GM18505 (cell line): Measurements from ENCODE around the gene NINJ2.

Source experiments
- ATAC-seq: cut with Tn5 transposase; IDR thresholded peaks from one replicate; pipeline ENCODE4 v1.9.1; 2021; ENCODE audit not compliant: unreplicated experiment
- POLR2A ChIP-seq: IDR thresholded peaks from 4 replicates; pipeline ENCODE4 v1.6.1; 2011; ENCODE audit warnings: borderline replicate concordance; ENCODE audit not compliant: insufficient read depth, insufficient read length; ENCODE audit errors: extremely low read depth

Gene NINJ2

DNA sequence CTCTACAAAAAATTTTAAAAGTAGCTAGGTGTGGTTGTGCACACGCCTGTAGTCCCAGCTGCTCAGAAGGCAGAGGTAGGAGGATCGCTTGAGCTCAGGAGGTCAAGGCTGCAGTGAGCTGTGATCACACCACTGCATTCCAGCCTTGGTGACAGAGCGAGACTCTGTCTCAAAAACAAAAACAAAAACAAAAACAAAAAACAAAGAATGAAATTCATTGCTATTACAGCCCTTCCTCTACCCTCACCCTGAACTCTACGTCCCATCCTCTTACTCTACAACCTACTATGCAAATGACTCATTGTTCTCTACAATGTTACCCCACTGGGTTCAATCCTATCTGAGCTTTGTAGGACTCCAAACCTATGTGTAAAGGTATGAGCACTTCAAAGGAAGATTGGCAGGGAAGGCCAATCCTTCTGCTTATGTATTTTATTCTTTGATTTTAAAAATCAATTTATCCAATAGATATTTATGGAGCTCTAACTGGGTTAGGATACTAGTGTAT, 39.3 kb downstream of the NINJ2 start:
- no peak for TF ChIP-seq POLR2A
- ATAC-seq, result no peak

GRCh38 chr12:623172-623864, 39.9 kb downstream of the NINJ2 start:
- TF ChIP-seq POLR2A, result no peak
- no peak for ATAC-seq

DNA sequence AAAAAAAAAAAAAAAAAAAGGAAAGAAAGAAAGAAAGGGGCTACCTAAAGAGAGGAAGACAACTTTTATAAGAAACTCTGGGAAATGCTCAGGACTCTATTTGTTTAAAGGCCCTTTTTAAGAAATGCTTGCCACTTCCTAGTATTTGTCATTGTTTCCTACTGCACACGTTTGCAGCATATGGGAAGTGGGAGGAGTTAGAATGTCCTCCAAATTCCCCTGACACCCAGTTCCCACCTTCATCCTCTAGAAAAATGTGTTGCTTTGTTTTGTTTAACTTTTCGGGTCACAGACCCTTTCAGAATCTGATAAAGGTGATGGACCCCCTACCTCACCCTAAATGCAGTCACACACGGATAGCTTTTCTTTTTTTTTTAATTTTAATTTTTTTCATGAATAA, 40.8 kb downstream of the NINJ2 start:
- ATAC-seq, result no peak
- no peak for TF ChIP-seq POLR2A

DNA sequence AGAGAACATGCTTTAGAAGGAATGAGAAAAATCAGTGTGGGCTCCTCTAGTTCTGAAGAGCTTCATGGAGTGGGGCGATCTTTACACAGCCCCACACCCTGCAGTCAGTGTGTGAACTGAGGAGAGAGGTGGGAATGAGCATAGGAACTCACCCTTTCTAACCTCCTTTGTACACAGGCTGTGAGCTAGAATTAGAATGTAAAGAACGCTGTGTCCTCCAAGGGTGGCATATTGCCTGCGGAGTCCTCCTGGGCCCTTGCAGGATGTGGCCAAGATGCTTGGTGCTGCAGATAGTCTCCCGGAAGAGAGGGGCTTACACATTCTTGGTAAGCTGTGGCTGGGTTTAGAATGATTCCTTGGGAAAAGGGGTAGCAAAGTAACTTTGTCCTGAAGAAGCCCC, 43.9 kb downstream of the NINJ2 start:
- no peak for TF ChIP-seq POLR2A
- ATAC-seq, result no peak

GRCh38 chr12:618605-619004, 44.6 kb downstream of the NINJ2 start:
- no peak for TF ChIP-seq POLR2A
- ATAC-seq, result no peak

DNA sequence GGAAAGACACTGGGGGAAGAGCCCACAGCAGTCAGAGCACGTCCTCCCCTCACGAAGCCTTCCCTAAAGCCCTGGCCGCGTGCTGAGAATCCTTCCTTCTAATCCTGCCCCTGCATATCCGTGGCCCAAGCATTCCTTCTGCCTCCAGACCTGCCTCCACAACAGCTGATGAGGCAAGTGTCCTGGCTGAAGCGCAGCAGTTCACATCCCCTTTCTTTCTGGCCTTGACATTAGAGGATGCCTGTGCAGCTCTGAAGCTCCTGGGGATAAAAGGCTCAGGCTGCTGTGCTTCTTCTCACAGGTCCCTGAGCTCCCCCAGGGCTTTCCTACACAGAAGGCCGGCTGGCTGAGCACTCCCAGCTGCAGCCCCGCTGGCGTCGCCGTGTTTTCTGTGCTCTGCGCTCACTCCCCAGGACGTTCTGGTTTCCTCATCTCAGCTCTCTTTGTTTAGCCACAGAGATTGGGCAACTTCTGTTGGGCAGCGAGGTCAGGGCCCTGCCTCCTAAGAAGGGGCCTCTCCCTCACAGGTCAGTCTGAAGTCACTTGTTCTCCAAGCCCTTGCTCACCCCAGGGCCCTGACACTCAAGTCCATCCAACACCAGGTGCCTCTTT, 45.8 kb downstream of the NINJ2 start:
- TF ChIP-seq POLR2A, result no peak
- no peak for ATAC-seq

DNA sequence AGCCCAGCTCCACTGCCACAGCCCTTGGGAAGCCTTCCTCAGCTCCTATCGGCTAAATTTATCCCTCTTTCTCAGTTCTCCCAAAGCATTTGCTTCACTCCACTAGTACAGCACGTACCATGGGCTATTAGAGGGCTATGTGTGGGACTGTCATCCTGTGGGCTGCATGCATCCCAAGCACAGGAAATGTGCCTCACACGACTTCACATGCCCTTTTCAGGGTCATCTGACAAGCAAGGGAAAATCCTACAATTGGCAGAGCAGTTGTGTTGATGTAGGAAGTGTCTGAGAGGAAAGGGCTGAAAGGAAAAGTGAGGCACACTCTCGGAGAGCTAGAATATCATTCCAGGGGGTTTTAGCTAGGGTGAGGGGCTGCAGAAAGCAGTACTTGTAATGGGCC, 47.6 kb downstream of the NINJ2 start:
- TF ChIP-seq POLR2A, result no peak
- ATAC-seq, result no peak

- TF ChIP-seq POLR2A, result no peak
- ATAC-seq, result no peak
Measured at GRCh38 chr12:614411-614970, 48.8 kb downstream of the NINJ2 start.

- ATAC-seq, result no peak
- no peak for TF ChIP-seq POLR2A
Measured at GRCh38 chr12:613996-614395, 49.2 kb downstream of the NINJ2 start.

DNA sequence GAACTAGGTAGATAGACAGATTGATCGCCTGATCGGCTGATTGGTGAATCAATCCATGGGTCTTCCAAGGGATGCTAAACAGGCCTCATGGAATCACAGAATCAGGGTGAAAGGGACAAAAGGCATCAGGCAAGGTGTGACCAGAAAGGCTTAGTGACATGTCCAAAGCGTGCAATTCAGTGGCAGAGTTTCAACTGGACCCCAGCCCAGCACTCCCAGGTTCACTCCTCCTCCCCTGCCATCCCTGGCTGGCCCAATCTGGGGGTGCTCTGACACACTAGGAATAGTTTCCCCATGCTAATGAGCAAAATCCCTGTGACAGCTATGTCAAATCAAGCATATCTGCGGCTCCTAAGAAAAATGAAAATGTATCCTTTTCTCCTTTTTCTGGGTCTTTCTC, 50.4 kb downstream of the NINJ2 start:
- ATAC-seq, result no peak
- no peak for TF ChIP-seq POLR2A

- ATAC-seq, result no peak
- TF ChIP-seq POLR2A, result no peak
Measured at GRCh38 chr12:612293-612692, 51.0 kb downstream of the NINJ2 start.

- no peak for ATAC-seq
- TF ChIP-seq POLR2A, result no peak
Measured at GRCh38 chr12:611721-612120, 51.5 kb downstream of the NINJ2 start.

GRCh38 chr12:608921-609320, 54.3 kb downstream of the NINJ2 start:
- ATAC-seq, result no peak
- TF ChIP-seq POLR2A, result no peak

DNA sequence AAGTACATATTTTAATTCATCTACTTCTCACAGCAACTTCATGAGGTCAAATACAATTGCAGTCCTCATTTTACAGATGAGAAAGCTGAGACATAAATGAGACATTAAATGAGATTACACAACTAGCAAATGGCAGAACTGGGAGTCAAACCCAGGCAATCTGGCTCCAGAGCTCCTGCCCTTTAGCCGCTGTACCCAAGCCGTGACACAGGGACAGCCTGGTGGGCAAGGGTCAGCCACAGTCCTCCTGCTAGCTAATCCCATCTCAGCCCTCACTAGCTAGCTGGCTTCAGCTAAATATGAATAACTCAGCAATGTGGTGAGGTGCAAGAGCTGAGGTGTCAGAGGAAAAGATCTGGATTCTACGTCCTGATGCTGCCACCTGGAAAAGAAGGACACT, 54.8 kb downstream of the NINJ2 start:
- no peak for ATAC-seq
- no peak for TF ChIP-seq POLR2A
